Panc1 (cell line): ENCODE results near the gene PPP1R36.

Source experiments
- POLR2AphosphoS5 ChIP-seq: IDR thresholded peaks from 2 replicates; pipeline ENCODE4 v1.6.1; 2012; ENCODE audit warnings: mild to moderate bottlenecking, low read depth, low read length, moderate library complexity
- TF ChIP-seq, protein P1 (sequence below): fragments of 450-650 bp; IDR thresholded peaks from 2 replicates; pipeline ENCODE4 v1.5.1; 2017; ENCODE audit warnings: mild to moderate bottlenecking
- TF ChIP-seq, protein P2 (sequence below), 2 experiments: IDR thresholded peaks; 2 replicates each; pipeline ENCODE4 v1.6.1; 2011 to 2012; ENCODE audit warnings: low read depth in 2 of 2, control low read depth in 1 of 2, low read length in 1 of 2, mild to moderate bottlenecking in 1 of 2, moderate library complexity in 1 of 2; ENCODE audit not compliant: insufficient read depth in 1 of 2

- TF ChIP-seq, protein P1, sequence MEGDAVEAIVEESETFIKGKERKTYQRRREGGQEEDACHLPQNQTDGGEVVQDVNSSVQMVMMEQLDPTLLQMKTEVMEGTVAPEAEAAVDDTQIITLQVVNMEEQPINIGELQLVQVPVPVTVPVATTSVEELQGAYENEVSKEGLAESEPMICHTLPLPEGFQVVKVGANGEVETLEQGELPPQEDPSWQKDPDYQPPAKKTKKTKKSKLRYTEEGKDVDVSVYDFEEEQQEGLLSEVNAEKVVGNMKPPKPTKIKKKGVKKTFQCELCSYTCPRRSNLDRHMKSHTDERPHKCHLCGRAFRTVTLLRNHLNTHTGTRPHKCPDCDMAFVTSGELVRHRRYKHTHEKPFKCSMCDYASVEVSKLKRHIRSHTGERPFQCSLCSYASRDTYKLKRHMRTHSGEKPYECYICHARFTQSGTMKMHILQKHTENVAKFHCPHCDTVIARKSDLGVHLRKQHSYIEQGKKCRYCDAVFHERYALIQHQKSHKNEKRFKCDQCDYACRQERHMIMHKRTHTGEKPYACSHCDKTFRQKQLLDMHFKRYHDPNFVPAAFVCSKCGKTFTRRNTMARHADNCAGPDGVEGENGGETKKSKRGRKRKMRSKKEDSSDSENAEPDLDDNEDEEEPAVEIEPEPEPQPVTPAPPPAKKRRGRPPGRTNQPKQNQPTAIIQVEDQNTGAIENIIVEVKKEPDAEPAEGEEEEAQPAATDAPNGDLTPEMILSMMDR, result peak; percentile 59
- no peak for TF ChIP-seq POLR2AphosphoS5
- TF ChIP-seq, protein P2, sequence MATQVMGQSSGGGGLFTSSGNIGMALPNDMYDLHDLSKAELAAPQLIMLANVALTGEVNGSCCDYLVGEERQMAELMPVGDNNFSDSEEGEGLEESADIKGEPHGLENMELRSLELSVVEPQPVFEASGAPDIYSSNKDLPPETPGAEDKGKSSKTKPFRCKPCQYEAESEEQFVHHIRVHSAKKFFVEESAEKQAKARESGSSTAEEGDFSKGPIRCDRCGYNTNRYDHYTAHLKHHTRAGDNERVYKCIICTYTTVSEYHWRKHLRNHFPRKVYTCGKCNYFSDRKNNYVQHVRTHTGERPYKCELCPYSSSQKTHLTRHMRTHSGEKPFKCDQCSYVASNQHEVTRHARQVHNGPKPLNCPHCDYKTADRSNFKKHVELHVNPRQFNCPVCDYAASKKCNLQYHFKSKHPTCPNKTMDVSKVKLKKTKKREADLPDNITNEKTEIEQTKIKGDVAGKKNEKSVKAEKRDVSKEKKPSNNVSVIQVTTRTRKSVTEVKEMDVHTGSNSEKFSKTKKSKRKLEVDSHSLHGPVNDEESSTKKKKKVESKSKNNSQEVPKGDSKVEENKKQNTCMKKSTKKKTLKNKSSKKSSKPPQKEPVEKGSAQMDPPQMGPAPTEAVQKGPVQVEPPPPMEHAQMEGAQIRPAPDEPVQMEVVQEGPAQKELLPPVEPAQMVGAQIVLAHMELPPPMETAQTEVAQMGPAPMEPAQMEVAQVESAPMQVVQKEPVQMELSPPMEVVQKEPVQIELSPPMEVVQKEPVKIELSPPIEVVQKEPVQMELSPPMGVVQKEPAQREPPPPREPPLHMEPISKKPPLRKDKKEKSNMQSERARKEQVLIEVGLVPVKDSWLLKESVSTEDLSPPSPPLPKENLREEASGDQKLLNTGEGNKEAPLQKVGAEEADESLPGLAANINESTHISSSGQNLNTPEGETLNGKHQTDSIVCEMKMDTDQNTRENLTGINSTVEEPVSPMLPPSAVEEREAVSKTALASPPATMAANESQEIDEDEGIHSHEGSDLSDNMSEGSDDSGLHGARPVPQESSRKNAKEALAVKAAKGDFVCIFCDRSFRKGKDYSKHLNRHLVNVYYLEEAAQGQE (IDR thresholded peaks at IDR 0.05; ENCODE audit: insufficient read depth in 1 of 2, low read depth in 2 of 2, low read length in 1 of 2), result no peak
These were observed 87.2 kb downstream of the PPP1R36 start for GRCh38 chr14:64636980-64637429.
